Stimulated activated CD4-positive, alpha-beta T cell treated with anti-CD3 and anti-CD28 coated beads, Interleukin-12 subunit alpha, Interleukin-12 subunit beta, amount 100 ng/mL, for 48 hours (primary cell): ENCODE results near the gene TPM1.

Source experiments
- DNase-seq, 3 donors: peaks; one replicate each; pipeline ENCODE4 v3.0.0-alpha.2; 2020; ENCODE audit warnings: low read depth in 2 of 3, low spot score in 1 of 3

The TPM1 gene

GRCh38 chr15:63052961-63053698 lies 10.6 kb downstream of the TPM1 start:
- no peak for DNase-seq

- no peak for DNase-seq
Observed at GRCh38 chr15:63054281-63054683, 11.7 kb downstream of the TPM1 start.

- DNase-seq = no peak
Observed at GRCh38 chr15:63054985-63055384, 12.4 kb downstream of the TPM1 start.

- DNase-seq = no peak
Observed at GRCh38 chr15:63056829-63057228, 14.3 kb downstream of the TPM1 start.

- no peak for DNase-seq
Observed at GRCh38 chr15:63057468-63058345, 15.2 kb downstream of the TPM1 start.

GRCh38 chr15:63059075-63059474 lies 16.5 kb downstream of the TPM1 start:
- no peak for DNase-seq

- no peak for DNase-seq
Observed at GRCh38 chr15:63059573-63060216, 17.1 kb downstream of the TPM1 start.

GRCh38 chr15:63060699-63061098 lies 18.2 kb downstream of the TPM1 start:
- DNase-seq = no peak

- DNase-seq = no peak
Observed at GRCh38 chr15:63061975-63062374, 19.4 kb downstream of the TPM1 start.

- no peak for DNase-seq
Observed at GRCh38 chr15:63063164-63063756, 20.7 kb downstream of the TPM1 start.

GRCh38 chr15:63063877-63064409 lies 21.4 kb downstream of the TPM1 start:
- no peak for DNase-seq

- no peak for DNase-seq
Observed at GRCh38 chr15:63065262-63066221, 23.0 kb downstream of the TPM1 start.

GRCh38 chr15:63066272-63066671 lies 23.7 kb downstream of the TPM1 start:
- no peak for DNase-seq

- DNase-seq = no peak
Observed at GRCh38 chr15:63067306-63067705, 24.8 kb downstream of the TPM1 start.

- DNase-seq = no peak
Observed at GRCh38 chr15:63067976-63068743, 25.6 kb downstream of the TPM1 start.

- DNase-seq = no peak
Observed at GRCh38 chr15:63069616-63070090, 27.1 kb downstream of the TPM1 start.

- DNase-seq = no peak
Observed at GRCh38 chr15:63070681-63071129, 28.2 kb downstream of the TPM1 start.

GRCh38 chr15:63071288-63071909 lies 28.9 kb downstream of the TPM1 start:
- no peak for DNase-seq
